GM21529 (cell line): ENCODE measurements around the gene DCAF8.

Experiments used
- ATAC-seq: cut with Tn5 transposase; IDR thresholded peaks from one replicate; pipeline ENCODE4 v1.9.1; 2021; ENCODE audit not compliant: unreplicated experiment

DCAF8 gene

DNA sequence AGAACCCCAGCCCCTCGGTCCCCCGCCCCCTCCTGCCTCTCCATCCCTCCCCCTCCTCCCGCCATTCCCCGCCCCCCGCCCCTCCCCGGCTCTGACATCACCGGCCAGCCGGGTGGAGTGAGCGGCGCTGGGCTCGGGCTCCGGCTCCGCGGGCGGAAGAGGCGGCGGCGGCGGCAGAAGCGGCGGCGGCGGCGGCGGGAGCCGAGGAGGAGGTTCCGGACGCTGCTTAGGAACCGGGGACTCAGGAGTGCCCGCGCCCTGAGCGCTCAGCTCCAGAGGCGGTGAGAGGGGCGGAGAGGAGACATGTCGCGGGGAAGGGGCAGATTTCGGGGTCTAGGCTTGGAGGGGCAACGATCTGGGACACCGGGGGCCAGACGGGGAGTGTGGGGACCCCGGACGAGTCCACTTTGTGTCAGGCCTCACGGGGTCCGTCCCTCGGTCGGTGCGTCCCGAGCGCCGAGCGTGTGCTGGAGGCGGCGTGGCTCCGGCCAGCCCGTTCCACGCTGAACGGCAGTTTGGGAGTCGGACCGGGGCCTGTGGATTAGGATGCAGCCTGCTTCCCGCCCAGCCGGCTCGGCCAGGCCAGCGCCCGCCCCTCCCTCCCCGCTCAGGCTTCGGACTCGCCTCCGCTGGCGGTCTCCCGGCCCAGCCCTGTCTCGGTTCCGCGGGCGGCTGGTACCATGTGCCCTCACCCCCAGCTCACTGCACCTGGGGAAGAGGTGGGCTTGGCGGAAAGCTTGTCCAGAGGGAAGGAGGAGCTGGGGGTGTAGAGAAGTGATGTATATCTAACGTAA lies 56.9 kb downstream of the DCAF8 start, which contains the start of gene PEA15:
Gene PEA15, plus strand, starts transcription at position 143 of the 794 bp plus-strand sequence. CDS start 6,161 bp downstream, outside the sequence.
- ATAC-seq, result peak; percentile 48

- ATAC-seq, result peak; percentile 65
Observed at GRCh38 chr1:160204526-160205241, 57.7 kb downstream of the DCAF8 start.

DNA sequence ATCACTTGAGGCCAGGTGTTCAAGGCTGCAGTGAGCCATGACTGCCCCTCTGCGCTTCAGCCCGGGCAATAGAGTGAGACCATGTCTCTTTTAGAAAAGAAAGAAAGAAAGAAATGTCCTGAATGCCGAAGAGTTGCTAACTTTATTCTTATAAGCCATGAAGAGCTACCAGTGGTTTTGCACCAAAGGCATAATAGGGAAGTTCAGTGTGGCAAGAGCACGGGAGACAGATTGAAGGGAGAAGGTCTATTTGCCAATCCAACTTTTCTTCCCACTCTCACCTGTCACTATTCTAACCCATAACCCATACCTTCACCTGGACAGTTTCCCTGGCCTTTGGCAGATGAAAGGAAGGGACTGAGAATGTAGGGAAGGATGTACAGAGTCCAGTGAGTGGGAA lies 61.6 kb downstream of the DCAF8 start:
- ATAC-seq, result no peak

DNA sequence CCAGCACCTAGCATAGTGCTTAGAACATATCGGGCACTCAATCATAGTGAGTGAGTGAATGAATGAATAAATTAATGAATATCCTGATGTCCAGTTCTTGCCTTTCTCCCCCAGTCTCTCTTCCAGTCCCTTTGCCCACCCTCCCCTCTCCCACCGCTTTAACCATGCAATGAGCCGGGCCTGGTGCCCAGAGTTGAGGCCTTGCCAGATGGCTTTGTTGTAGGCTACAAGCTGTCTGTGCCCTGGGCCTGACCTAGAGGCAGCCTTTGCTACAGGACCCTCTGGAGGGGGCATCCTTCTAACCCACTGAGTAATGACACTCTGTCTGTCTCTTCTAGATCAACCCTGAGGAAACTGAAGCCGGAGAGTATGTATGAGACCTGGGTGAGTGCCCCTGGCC lies 65.1 kb downstream of the DCAF8 start:
- no peak for ATAC-seq

DNA sequence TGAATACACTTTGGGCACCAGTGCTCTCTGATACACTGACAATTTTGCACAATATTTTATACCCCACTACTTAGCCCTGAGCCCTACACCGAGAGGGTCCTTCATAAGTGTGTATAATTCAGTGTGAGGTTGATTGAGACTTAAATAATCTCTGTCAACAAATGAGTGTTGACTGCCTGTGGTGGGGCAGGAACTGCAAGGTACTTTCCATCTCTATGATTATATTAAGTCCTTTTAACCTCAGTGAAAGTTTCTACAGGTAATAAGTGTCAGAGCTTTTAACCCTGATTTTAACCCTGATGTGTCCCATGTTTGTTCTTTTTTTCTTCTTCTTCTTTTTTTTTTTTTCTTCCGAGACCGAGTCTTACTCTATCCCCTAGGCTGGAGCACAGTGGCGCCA lies 66.2 kb downstream of the DCAF8 start:
- no peak for ATAC-seq

DNA sequence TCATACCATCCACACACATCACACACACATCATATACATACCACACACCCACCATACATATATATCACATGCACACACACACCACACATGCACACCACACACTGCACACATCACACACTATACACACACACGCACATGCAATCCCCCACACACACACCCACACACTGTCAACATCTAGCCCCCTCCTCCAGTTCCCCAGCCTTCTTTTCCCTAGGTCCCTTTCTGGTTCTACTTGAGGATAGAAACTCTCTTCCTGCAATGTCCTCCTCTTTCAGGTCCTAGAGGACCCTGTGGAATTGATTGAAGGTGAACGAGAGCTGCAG lies 67.7 kb downstream of the DCAF8 start:
- ATAC-seq, result no peak

DNA sequence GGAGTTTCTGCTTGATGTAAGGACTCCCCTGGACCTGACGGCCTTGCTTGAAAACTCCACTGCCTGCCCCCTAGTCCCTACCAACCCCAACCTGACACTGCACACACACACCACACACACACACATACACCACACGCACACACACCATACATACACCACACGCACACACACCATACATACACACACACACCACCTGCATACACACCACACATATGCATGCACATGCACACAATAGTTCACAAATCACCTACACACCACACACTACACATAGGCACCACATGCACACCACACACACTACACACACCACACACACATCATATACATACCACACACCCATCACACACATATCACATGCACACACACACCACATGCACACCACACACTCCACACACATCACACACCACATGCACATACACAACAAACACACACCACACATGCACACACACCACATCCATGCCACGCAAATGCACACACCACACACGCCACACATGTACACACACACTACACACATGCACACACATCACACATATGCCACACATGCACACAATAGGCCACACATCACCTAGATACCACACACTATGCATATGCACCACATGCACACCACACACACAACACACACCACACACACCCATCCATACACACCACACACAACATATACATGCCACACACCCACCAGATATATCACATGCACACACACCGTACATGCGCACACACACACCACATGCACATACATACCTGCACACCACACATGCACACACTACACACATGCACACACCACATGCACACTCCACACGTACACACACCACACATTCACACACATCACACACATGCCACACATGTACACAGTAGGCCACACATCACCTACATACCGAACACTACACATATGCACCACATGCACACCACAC lies 68.3 kb downstream of the DCAF8 start:
- ATAC-seq, result no peak

- ATAC-seq, result peak; percentile 64
Observed at GRCh38 chr1:160193091-160193819, 69.1 kb downstream of the DCAF8 start.

GRCh38 chr1:160192234-160192633 lies 70.1 kb downstream of the DCAF8 start:
- no peak for ATAC-seq

DNA sequence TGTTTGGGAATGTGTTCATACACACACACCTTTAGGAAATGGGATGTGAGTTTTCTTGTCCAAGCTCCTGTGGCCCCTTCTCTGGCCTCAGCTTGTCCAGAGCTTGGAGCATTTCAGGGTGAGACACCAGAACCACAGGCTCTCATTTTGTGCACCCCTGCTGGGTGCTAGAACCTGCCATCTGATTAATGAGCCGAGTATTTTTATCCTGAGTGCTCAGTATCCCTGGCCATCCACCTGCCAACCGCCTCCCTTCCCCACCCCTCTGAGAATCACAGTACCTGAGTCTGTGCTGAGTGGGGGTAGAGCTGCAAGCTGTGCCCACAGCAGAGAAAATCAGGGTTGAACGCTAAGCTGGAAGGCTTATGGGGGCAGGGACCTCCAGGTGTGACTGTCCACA lies 70.6 kb downstream of the DCAF8 start:
- ATAC-seq, result no peak

DNA sequence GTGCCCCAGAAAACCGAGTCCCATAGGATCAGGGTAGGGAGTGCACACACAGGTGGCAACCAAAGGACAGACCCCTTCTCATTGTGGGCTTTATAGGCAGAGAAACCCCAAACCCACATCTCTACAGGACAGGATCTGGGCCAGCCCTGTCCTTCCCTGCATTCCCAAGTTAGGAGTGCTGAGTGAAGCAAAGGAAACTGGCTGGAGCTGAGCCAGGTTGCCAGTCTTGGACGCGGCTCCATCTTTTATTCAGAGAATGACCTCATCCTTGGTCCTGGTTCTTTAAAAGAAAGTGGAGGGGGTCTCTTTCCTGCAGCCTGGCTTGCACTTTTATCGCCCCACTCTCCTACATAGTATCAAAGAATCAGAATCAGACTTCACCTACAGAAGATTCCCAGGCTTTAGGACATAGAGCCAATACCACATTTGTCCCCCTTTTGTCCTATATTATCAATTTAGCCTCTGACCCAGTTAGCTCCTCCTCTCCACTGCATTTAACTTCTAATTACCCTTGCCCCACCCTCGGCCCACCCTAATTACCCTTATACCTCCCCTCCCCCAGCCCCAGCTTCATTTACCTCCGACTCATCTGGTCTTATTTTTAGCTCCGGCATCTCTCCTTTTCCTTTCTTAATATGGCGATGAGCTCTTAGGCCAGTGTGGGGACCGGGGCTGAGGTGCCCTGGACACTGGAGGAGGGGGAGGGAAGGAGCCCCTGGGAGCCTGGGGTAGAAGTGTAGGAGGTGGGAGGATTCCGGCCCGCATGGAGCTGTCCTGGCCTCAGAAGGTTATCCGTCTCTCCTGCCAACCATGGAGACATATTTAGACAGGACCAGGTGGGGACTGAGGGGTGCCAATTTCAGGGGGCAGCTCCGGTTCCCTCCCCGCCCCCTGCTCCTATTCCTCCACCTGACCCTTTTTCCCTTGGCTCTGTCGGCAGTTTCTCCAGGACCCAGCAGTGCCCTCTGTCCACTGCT lies 72.4 kb downstream of the DCAF8 start, which contains the start of gene CASQ1:
Gene CASQ1, plus strand, starts transcription at position 927 of the 977 bp plus-strand sequence. CDS start 177 bp downstream, outside the sequence.
- ATAC-seq, result no peak

DNA sequence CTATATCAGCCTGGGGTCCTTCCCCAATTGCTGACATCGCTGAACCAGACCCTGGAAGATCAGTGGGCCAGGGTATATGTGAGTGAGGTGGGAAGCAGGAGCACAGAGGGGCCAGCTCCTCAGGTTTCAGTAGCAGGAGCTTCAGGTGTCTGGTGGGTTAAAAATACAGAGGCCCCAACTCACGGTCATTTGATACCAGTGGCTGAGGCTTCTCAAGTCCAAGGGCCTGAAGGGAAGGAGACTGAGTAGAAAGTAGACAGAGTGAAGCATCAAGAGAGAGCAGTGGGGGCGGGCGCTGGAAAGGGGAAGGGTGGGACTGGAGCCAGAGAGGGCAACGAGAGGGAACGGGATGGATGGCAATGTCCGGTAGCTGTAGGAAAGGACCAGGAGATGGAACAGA lies 74.0 kb downstream of the DCAF8 start:
- no peak for ATAC-seq

DNA sequence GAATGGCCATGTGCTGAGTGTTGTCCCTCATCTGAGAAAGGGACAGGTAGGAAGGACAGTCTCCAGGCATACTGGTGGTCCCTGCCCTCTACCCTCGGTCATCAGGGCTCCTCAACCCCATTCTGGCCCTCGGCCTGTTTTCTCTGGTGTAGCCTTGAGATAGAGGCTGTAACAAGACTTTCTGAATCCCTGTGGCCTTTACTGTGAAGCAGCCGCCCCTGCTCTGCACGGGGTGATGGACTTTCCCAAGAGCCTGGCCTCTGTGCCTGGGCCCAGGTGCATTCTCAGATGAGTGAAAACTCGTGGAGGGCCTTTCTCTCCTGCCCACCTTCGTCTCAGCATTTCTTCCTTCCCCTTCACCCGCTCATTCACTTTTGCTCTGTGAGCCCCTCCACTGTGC lies 74.9 kb downstream of the DCAF8 start:
- no peak for ATAC-seq

- ATAC-seq, result no peak
Observed at GRCh38 chr1:160186729-160187128, 75.6 kb downstream of the DCAF8 start.

- no peak for ATAC-seq
Observed at GRCh38 chr1:160186246-160186645, 76.1 kb downstream of the DCAF8 start.

GRCh38 chr1:160179336-160179735 lies 83.0 kb downstream of the DCAF8 start:
- no peak for ATAC-seq

DNA sequence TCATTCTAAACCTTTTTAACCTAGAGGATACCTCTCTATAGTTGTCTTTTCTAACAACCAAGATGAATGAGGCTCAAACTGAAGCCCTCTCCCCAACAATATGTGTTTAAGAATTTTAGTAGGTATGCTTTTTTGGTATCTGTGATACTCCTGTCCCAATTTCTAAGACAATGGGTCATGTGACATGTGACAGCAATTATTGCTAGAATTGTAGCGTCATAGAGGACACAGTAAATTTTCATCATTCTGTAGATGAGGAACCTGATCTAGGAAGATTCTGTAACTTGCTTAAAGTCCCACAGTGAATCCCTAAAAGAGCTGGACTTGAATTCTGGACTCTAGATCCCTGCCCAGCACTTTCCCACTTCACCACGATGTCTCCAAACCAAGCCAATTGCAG lies 83.6 kb downstream of the DCAF8 start:
- no peak for ATAC-seq

GRCh38 chr1:160177667-160178066 lies 84.7 kb downstream of the DCAF8 start:
- ATAC-seq, result no peak

DNA sequence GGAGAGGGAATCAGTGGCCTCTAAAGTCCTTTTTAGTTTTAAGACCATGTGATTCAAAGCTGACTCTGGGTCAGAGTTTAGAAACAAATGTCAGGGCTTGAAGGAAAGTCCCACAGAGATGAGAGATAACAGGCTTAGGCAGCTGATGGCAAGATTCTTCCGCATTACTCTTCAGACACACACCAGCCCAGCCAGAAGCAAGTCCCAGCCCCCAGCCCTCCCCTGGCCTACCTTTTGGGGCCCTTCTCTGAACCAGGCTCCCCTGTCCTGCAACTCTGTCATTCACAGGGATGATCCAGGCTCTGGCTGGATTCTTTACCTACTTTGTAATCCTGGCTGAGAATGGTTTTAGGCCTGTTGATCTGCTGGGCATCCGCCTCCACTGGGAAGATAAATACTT lies 85.1 kb downstream of the DCAF8 start:
- ATAC-seq, result no peak

DNA sequence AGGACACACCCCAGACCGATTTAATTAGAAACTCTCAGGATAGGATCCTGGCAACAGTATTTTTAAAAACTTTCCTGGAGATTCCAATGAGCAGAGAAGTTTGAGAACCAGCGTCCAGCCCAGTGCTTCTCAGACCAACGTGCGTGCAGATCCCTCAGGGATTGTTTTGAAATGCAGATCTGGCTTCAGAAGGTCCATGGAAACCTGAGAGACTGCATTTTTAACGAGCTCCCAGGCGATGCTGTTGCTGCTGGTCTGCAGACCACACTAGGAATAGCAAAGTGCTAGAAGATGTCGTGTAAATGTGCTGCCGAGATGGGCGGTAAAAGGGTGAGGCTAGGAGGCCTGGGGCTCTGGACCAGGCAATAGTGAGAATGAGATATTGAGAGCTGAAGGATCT lies 90.4 kb downstream of the DCAF8 start:
- ATAC-seq, result no peak
